GM19351 (cell line): Measurements from ENCODE around the gene TCEAL1.
"Not testable (repeated sequence)": the region's sequence is repeated elsewhere in the genome, so short reads cannot be mapped to it uniquely, and the experiment has no call there.

ENCODE experiments used
- ATAC-seq: cut with Tn5 transposase; IDR thresholded peaks from one replicate; pipeline ENCODE4 v1.9.1; 2021; ENCODE audit warnings: mild to moderate bottlenecking, moderate library complexity; ENCODE audit not compliant: unreplicated experiment

TCEAL1 gene

GRCh38 chrX:103628386-103629317 is at the start of gene TCEAL1:
Gene TCEAL1 (plus strand): TSS chrX:103628975. CDS start chrX:103629917, 942 bp downstream.
- peak; percentile 73 for ATAC-seq

- ATAC-seq, result no peak
Observed at GRCh38 chrX:103584596-103584995, 44.2 kb upstream of the TCEAL1 start.

- peak; percentile 87 for ATAC-seq
Observed at GRCh38 chrX:103585411-103586313, 43.1 kb upstream of the TCEAL1 start, which contains the start of gene TCEAL4. Gene TCEAL4 (plus strand): TSS chrX:103585515. CDS start chrX:103586676, 1,161 bp downstream.

- ATAC-seq, result peak; percentile 15
Observed at GRCh38 chrX:103586314-103586646, 42.5 kb upstream of the TCEAL1 start.

- ATAC-seq, result no peak
Observed at GRCh38 chrX:103586659-103587058, 42.1 kb upstream of the TCEAL1 start.

GRCh38 chrX:103592295-103592694 is 36.5 kb upstream of the TCEAL1 start:
- ATAC-seq, result not testable (repeated sequence)

- not testable (repeated sequence) for ATAC-seq
Observed at GRCh38 chrX:103595202-103595601, 33.6 kb upstream of the TCEAL1 start.

GRCh38 chrX:103607364-103608305 is 21.1 kb upstream of the TCEAL1 start, which contains the start of gene TCEAL3:
Gene TCEAL3 (plus strand): TSS chrX:103607963. CDS start chrX:103609065, 1,102 bp downstream.
- ATAC-seq, result peak; percentile 68

- peak; percentile 20 for ATAC-seq
Observed at GRCh38 chrX:103608306-103608963, 20.3 kb upstream of the TCEAL1 start.

- ATAC-seq, result no peak
Observed at GRCh38 chrX:103610282-103610681, 18.5 kb upstream of the TCEAL1 start.

GRCh38 chrX:103613362-103613890 is 15.3 kb upstream of the TCEAL1 start:
- no peak for ATAC-seq

- no peak for ATAC-seq
Observed at GRCh38 chrX:103614999-103615398, 13.8 kb upstream of the TCEAL1 start.

- ATAC-seq, result no peak
Observed at GRCh38 chrX:103615781-103616371, 12.9 kb upstream of the TCEAL1 start.

- ATAC-seq, result no peak
Observed at GRCh38 chrX:103616676-103617186, 12.0 kb upstream of the TCEAL1 start.

- ATAC-seq, result no peak
Observed at GRCh38 chrX:103624111-103624510, 4.7 kb upstream of the TCEAL1 start.

- ATAC-seq, result no peak
Observed at GRCh38 chrX:103626855-103627254, 1.9 kb upstream of the TCEAL1 start.

GRCh38 chrX:103629318-103630170 is 769 bp downstream of the TCEAL1 start:
- ATAC-seq, result peak; percentile 46

- ATAC-seq, result no peak
Observed at GRCh38 chrX:103630171-103630511, 1.4 kb downstream of the TCEAL1 start.
